ENCODE measurements around the gene BEND3.
"Not testable (repeated sequence)": the region's sequence is repeated elsewhere in the genome, so short reads cannot be mapped to it uniquely, and the experiment has no call there.

The BEND3 gene

GRCh38 chr6:107135048-107135680 lies 19.8 kb upstream of the BEND3 start:
- H3K9ac ChIP-seq (ENCODE audit: low read depth, low read length); H3K36me3 ChIP-seq (ENCODE audit: control insufficient read depth, insufficient read depth, low read length); H3K4me1 ChIP-seq (ENCODE audit: control insufficient read depth, insufficient read depth, low read length); H3K4me3 ChIP-seq (ENCODE audit: low read depth, low read length); H3K9me3 ChIP-seq (ENCODE audit: control insufficient read depth, insufficient read depth, low read length); H3K27ac ChIP-seq (ENCODE audit: low read depth, low read length); H3K27me3 ChIP-seq (ENCODE audit: control insufficient read depth, insufficient read depth, low read length): not testable (repeated sequence)

- Histone ChIP-seq H3K27ac (ENCODE audit: low read depth, low read length) (no peak overlapping the region), H3K9me3 (ENCODE audit: control insufficient read depth, insufficient read depth, low read length) (no peaks in the 10 kb centered on the region), H3K36me3 (ENCODE audit: control insufficient read depth, insufficient read depth, low read length) (no peaks in the 10 kb centered on the region), H3K4me1 (ENCODE audit: control insufficient read depth, insufficient read depth, low read length) (peaks cover 19% of the 10 kb centered on the region), H3K4me3 (ENCODE audit: low read depth, low read length) (no peak overlapping the region), H3K9ac (ENCODE audit: low read depth, low read length) (no peak overlapping the region), H3K27me3 (ENCODE audit: control insufficient read depth, insufficient read depth, low read length) (no peaks in the 10 kb centered on the region)
These were observed 17.1 kb upstream of the BEND3 start for GRCh38 chr6:107132330-107132954.

GRCh38 chr6:107129370-107129925 lies 14.1 kb upstream of the BEND3 start:
- Histone ChIP-seq H3K36me3 (ENCODE audit: control insufficient read depth, insufficient read depth, low read length) (no peaks in the 10 kb centered on the region), H3K27me3 (ENCODE audit: control insufficient read depth, insufficient read depth, low read length) (no peaks in the 10 kb centered on the region), H3K9me3 (ENCODE audit: control insufficient read depth, insufficient read depth, low read length) (no peaks in the 10 kb centered on the region), H3K27ac (ENCODE audit: low read depth, low read length) (no peak overlapping the region), H3K4me3 (ENCODE audit: low read depth, low read length) (no peak overlapping the region), H3K9ac (ENCODE audit: low read depth, low read length) (no peak overlapping the region), H3K4me1 (ENCODE audit: control insufficient read depth, insufficient read depth, low read length) (peaks cover 36% of the 10 kb centered on the region)

- H3K27me3 ChIP-seq (ENCODE audit: control insufficient read depth, insufficient read depth, low read length): no peaks in the 10 kb centered on the region
- no peaks in the 10 kb centered on the region for H3K36me3 ChIP-seq (ENCODE audit: control insufficient read depth, insufficient read depth, low read length)
- H3K4me3 ChIP-seq (ENCODE audit: low read depth, low read length): no peak overlapping the region
- no peaks in the 10 kb centered on the region for H3K9me3 ChIP-seq (ENCODE audit: control insufficient read depth, insufficient read depth, low read length)
- H3K9ac ChIP-seq (ENCODE audit: low read depth, low read length): no peak overlapping the region
- H3K4me1 ChIP-seq (ENCODE audit: control insufficient read depth, insufficient read depth, low read length): peaks cover 38% of the 10 kb centered on the region
- no peak overlapping the region for H3K27ac ChIP-seq (ENCODE audit: low read depth, low read length)
These were observed 13.3 kb upstream of the BEND3 start for GRCh38 chr6:107128577-107128976.

- H3K36me3 ChIP-seq (ENCODE audit: control insufficient read depth, insufficient read depth, low read length): no peaks in the 10 kb centered on the region
- no peak overlapping the region for H3K27ac ChIP-seq (ENCODE audit: low read depth, low read length)
- H3K9me3 ChIP-seq (ENCODE audit: control insufficient read depth, insufficient read depth, low read length): no peaks in the 10 kb centered on the region
- H3K27me3 ChIP-seq (ENCODE audit: control insufficient read depth, insufficient read depth, low read length): no peaks in the 10 kb centered on the region
- H3K9ac ChIP-seq (ENCODE audit: low read depth, low read length): no peak overlapping the region
- H3K4me3 ChIP-seq (ENCODE audit: low read depth, low read length): no peak overlapping the region
- peaks cover 38% of the 10 kb centered on the region for H3K4me1 ChIP-seq (ENCODE audit: control insufficient read depth, insufficient read depth, low read length)
These were observed 12.9 kb upstream of the BEND3 start for GRCh38 chr6:107128175-107128574.

GRCh38 chr6:107125771-107126170 lies 10.5 kb upstream of the BEND3 start:
- H3K9ac ChIP-seq (ENCODE audit: low read depth, low read length): no peak overlapping the region
- no peak overlapping the region for H3K4me3 ChIP-seq (ENCODE audit: low read depth, low read length)
- H3K27ac ChIP-seq (ENCODE audit: low read depth, low read length): peak overlapping the region; percentile 78
- H3K4me1 ChIP-seq (ENCODE audit: control insufficient read depth, insufficient read depth, low read length): peaks cover 42% of the 10 kb centered on the region
- no peaks in the 10 kb centered on the region for H3K9me3 ChIP-seq (ENCODE audit: control insufficient read depth, insufficient read depth, low read length)
- no peaks in the 10 kb centered on the region for H3K36me3 ChIP-seq (ENCODE audit: control insufficient read depth, insufficient read depth, low read length)
- H3K27me3 ChIP-seq (ENCODE audit: control insufficient read depth, insufficient read depth, low read length): no peaks in the 10 kb centered on the region

- 0 out of 2 replicates have a peak overlapping the region, but pooled peaks have one; percentile 30 for H3K9ac ChIP-seq (ENCODE audit: low read depth, low read length)
- H3K27ac ChIP-seq (ENCODE audit: low read depth, low read length): peak overlapping the region; percentile 78
- no peaks in the 10 kb centered on the region for H3K36me3 ChIP-seq (ENCODE audit: control insufficient read depth, insufficient read depth, low read length)
- H3K27me3 ChIP-seq (ENCODE audit: control insufficient read depth, insufficient read depth, low read length): no peaks in the 10 kb centered on the region
- peaks cover 41% of the 10 kb centered on the region for H3K4me1 ChIP-seq (ENCODE audit: control insufficient read depth, insufficient read depth, low read length)
- no peaks in the 10 kb centered on the region for H3K9me3 ChIP-seq (ENCODE audit: control insufficient read depth, insufficient read depth, low read length)
- H3K4me3 ChIP-seq (ENCODE audit: low read depth, low read length): no peak overlapping the region
These were observed 9.6 kb upstream of the BEND3 start for GRCh38 chr6:107124934-107125348.

- Histone ChIP-seq H3K9ac (ENCODE audit: low read depth, low read length) (no peak overlapping the region), H3K36me3 (ENCODE audit: control insufficient read depth, insufficient read depth, low read length) (no peaks in the 10 kb centered on the region), H3K4me3 (ENCODE audit: low read depth, low read length) (no peak overlapping the region), H3K4me1 (ENCODE audit: control insufficient read depth, insufficient read depth, low read length) (peaks cover 39% of the 10 kb centered on the region), H3K9me3 (ENCODE audit: control insufficient read depth, insufficient read depth, low read length) (no peaks in the 10 kb centered on the region), H3K27me3 (ENCODE audit: control insufficient read depth, insufficient read depth, low read length) (no peaks in the 10 kb centered on the region), H3K27ac (ENCODE audit: low read depth, low read length) (no peak overlapping the region)
These were observed 8.2 kb upstream of the BEND3 start for GRCh38 chr6:107123501-107123900.

- no peaks in the 10 kb centered on the region for H3K9me3 ChIP-seq (ENCODE audit: control insufficient read depth, insufficient read depth, low read length)
These were observed 7.4 kb upstream of the BEND3 start for GRCh38 chr6:107122748-107123147.

GRCh38 chr6:107121964-107122495 lies 6.7 kb upstream of the BEND3 start:
- no peak overlapping the region for H3K9ac ChIP-seq (ENCODE audit: low read depth, low read length)
- no peak overlapping the region for H3K27ac ChIP-seq (ENCODE audit: low read depth, low read length)
- peaks cover 45% of the 10 kb centered on the region for H3K4me1 ChIP-seq (ENCODE audit: control insufficient read depth, insufficient read depth, low read length)
- no peaks in the 10 kb centered on the region for H3K9me3 ChIP-seq (ENCODE audit: control insufficient read depth, insufficient read depth, low read length)
- no peak overlapping the region for H3K4me3 ChIP-seq (ENCODE audit: low read depth, low read length)
- no peaks in the 10 kb centered on the region for H3K27me3 ChIP-seq (ENCODE audit: control insufficient read depth, insufficient read depth, low read length)
- H3K36me3 ChIP-seq (ENCODE audit: control insufficient read depth, insufficient read depth, low read length): no peaks in the 10 kb centered on the region

More at GRCh38 chr6:107122748-107123147, 7.4 kb upstream of the BEND3 start:
- H3K4me1 ChIP-seq (ENCODE audit: control insufficient read depth, insufficient read depth, low read length): peaks cover 40% of the 10 kb centered on the region
- no peak overlapping the region for H3K4me3 ChIP-seq (ENCODE audit: low read depth, low read length)
- H3K9ac ChIP-seq (ENCODE audit: low read depth, low read length): no peak overlapping the region
- H3K27me3 ChIP-seq (ENCODE audit: control insufficient read depth, insufficient read depth, low read length): no peaks in the 10 kb centered on the region
- H3K36me3 ChIP-seq (ENCODE audit: control insufficient read depth, insufficient read depth, low read length): no peaks in the 10 kb centered on the region
- no peak overlapping the region for H3K27ac ChIP-seq (ENCODE audit: low read depth, low read length)

GRCh38 chr6:107121266-107121665 lies 6.0 kb upstream of the BEND3 start:
- Histone ChIP-seq H3K27ac (ENCODE audit: low read depth, low read length) (no peak overlapping the region), H3K4me1 (ENCODE audit: control insufficient read depth, insufficient read depth, low read length) (peaks cover 50% of the 10 kb centered on the region), H3K9ac (ENCODE audit: low read depth, low read length) (no peak overlapping the region), H3K27me3 (ENCODE audit: control insufficient read depth, insufficient read depth, low read length) (no peaks in the 10 kb centered on the region), H3K36me3 (ENCODE audit: control insufficient read depth, insufficient read depth, low read length) (no peaks in the 10 kb centered on the region), H3K9me3 (ENCODE audit: control insufficient read depth, insufficient read depth, low read length) (no peaks in the 10 kb centered on the region), H3K4me3 (ENCODE audit: low read depth, low read length) (no peak overlapping the region)
